NCI-H460 (cell line): Measurements from ENCODE around the gene COPS8. TPM values are rescaled to one million over a fixed set of nuclear protein-coding genes. Genes with fewer than 3 reads are reported as not detected.

Experiments
- DNase-seq: peaks from one replicate; pipeline ENCODE4 v3.0.0-alpha.2; 2016; ENCODE audit warnings: low read depth; ENCODE audit errors: extremely low read depth
- polyA plus RNA-seq: library from polyadenylated mRNA; depleted of rRNA; stranded (reverse); fragments of >200 nt; gene quantifications from 2 replicates; pipeline ENCODE4 v1.2.3, GENCODE V29; 2014; cell fraction: nucleus; rRNA removed
- total RNA-seq: library from RNA; depleted of rRNA; stranded (reverse); fragments of >200 nt; shearing (Covaris generic); gene quantifications from 2 replicates; pipeline ENCODE4 v1.2.3, GENCODE V29; 2014; rRNA removed

Gene COPS8
- 153 and 176 TPM in 2 replicates for total RNA-seq
- 54.1 and 68.1 TPM in 2 replicates for polyA plus RNA-seq

DNA sequence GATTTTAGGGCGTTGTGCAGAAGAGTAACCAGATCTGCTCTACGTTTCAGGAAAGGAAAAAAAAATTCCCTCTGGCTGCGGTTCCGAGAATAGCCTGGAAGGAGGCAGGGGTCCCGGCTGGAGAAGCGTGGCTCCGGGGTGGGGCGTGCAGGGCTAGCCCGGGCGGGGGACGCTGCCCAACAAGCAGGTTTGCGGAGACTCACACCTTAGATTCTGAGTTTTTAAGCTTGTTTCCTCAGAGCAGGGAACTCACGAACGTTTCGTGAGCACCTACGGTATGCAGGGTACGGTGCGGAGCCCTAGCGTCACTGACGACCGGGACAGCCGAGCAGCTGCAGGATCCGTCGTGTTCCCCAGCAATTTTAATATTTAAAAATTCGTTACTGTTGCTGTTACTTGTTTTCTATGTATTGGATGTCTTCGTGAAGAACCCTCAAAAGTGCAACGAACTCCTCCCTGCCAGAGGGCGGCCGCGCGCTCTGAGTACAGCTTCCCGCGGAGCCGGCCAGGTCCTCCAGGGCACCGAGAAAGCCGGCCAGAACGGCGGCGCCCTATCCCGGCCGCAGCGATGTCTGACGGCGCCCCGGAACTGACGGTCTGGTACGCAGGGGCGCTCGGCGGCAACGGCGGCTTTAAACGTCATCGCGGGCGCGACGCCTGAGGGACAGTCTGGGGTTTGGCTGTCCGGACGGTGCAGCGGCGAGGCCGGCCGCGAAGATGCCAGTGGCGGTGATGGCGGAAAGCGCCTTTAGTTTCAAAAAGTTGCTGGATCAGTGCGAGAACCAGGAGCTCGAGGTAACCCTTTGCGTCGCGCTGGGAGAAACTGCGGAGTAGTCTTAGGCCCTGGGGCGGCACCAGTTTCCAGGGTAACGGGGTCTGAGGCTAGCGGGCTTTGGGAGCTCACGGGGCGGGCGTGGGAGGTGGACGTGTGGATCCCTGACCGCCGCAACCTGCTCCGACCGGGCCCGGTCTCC lies at the start of gene COPS8:
Gene COPS8 (plus strand): TSS at position 642 of the 974 bp plus-strand sequence. CDS start 76 bp downstream, at position 718.
- DNase-seq = peak; percentile 90

DNA sequence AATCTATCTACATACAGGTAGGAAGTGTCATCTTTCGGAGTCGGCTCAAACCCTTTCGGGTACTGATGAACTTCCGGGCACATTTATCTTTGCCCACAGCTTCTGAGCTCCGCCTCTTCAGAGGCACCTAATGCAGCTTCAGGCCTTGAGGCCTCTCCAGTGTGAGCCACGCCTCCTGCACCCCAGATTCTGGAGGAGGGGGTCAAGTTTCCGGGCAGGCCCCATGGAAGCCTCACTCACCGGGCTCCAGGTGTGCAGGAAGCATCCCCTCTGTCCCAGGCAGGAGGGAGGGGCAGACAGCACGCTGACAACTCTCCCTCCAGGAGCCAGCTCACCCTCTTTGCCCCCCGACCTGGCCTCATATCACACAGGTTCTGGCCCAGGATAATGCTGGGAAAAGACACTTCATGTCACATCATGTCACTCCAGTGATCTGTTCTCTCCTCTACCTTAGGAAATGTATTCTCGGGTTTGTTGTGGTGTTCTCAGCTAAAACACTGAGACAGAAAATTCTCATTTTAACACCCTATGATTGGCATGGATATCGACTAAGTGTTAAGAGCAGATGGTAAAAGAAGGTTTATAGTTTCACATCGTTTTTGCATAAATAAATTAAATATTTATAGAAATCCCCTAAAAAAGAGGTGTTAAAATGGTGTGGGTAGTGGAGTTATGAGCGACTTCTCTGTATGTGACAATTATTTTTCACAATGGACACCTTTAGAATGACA lies 46.2 kb upstream of the COPS8 start:
- DNase-seq = no peak

DNA sequence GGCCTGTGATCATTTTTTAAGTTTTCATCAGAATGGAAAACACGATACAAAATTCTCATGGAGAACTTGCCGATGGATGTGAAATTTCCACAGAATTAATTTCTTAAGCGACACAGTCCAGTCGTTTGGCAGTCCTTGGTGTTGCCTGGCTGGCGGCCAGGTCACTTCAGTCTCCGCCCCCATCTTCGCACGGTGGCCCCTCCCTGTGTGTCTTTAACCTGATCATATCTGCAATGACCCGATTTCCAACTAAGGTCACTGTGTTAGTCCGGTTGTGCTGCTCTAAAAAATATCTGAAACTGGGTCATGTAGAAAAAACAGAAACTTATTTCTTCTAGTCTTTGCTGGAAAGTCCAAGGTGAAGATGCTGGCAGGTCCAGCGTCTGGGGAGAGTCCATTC lies 44.5 kb upstream of the COPS8 start:
- no peak for DNase-seq

DNA sequence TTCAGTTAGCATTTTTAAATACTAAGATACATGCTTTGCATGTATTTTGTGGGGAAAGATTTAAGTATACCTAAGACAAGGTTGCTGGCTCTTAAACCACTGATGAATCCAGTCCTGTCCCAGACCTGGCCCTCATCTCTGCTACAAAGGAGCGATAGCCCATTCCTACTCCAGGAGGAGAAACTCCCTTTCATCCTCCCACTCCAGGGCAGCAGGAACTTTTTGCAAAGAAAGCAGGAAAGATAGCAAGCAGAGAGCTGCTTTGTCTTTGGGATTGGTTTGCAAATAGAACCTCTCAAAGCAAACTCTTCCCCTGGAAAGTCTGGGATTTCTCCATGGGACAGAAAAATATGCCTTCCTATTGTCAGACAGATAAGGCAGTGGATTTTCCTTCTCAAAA lies 43.6 kb upstream of the COPS8 start:
- DNase-seq = no peak

DNA sequence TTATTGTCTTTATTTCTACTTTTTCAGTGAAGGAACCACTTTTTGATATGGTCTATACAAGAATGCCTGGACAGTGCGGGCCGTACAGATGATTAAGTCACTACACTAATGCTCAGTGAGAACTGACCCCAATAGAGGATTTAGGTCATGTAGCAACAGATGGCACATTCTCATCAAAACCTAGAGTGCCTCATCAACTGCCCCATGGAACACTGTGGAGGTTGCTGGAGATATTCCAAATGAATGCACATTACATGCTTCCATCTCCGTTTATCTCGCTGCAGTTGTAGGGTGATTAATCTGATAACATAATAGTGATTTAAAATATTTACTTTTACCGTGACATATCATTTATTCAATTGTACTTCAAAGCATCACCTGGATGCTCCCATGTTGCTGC lies 41.8 kb upstream of the COPS8 start:
- DNase-seq = no peak

DNA sequence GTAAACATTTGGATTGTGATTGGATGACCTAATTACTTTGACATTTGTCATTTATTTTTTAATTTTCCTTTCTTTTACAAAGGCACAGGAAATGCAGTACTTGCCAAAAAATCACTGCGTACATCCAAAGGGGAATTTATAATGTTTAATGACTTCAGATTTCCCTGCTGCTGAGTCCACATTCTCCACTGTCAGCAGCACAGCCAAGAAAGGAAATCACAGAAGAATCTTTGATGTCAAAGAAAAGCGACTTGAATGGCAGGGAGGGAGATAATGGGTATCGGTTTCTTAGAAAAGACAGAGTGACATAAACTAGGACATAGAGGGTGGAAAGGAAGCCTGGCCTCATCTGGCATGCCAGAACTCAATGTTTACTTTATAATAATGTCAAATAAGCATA lies 41.4 kb upstream of the COPS8 start:
- no peak for DNase-seq

DNA sequence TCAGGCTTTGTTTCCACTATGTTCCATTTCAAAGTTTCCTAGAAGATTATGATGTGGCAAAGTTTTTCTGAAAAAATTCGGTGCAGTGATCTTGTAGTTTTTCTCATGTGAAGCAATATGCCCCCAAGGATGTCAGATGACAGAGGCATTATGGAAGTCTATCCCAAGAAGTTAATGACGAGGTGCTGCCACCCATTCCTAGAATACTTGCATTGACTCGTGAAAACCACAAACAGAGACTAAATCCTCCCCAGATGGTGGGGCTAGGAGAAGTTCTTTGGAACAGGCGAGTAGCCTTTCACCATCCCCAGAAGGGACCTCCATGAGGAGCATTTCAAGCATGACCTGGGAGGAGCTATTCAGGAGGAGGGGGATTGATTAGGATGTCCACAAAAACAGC lies 40.2 kb upstream of the COPS8 start:
- DNase-seq = no peak

DNA sequence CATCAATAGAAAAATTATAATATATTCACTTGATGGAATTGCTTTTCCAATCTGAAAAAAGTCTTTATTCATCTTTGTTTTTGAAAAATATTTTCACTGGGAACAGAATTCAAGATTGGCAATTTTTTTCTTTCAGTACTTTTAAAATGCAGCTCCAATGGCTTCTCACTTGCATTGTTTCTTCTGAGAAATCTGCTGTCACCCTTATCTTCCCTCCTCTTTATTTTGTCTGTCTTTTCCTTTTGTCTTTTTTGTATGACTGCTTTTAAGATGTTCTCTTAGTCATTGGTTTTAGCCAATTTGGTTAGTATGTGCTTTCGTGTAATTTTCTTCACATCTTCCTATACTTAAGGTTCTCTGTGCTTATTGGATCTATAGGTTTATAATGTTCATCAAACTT lies 37.1 kb upstream of the COPS8 start:
- no peak for DNase-seq

DNA sequence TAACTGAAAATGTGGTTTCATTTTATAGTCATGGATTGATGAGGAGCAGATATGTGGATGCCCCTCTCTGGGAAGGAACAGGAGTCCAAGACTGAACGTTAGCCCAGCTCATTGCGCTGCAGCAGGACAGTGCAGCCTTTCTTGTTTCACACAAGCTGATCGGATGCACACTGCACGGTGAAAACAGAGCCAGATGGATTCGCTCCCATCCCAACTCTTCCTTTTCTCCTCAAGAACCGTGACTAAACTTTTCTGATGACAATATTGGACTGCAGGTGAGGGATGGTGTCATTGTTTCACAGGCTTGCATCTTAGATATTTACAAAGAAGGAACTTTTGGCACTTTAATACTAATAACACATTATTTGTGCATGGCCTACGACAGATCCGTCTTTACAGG lies 33.8 kb upstream of the COPS8 start:
- no peak for DNase-seq

DNA sequence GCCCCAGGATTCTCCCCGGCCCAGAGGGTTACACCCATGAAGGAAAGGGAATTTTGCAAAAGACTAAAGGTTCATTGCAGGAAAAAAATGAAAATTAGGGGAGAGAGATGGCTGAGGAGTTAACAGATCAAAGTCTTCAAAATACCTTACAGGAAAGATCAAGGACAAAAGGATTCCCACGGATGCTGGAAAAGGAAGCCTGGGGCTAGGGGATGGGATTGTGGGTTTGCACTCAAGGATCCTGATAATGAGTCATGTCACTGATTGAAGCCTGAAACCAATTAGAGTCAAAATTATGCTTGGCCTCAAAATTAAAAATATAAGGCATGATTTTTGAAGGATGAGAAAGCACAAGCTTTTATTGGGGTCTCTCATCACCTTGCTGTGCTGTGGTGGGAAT lies 32.6 kb upstream of the COPS8 start:
- DNase-seq = no peak

DNA sequence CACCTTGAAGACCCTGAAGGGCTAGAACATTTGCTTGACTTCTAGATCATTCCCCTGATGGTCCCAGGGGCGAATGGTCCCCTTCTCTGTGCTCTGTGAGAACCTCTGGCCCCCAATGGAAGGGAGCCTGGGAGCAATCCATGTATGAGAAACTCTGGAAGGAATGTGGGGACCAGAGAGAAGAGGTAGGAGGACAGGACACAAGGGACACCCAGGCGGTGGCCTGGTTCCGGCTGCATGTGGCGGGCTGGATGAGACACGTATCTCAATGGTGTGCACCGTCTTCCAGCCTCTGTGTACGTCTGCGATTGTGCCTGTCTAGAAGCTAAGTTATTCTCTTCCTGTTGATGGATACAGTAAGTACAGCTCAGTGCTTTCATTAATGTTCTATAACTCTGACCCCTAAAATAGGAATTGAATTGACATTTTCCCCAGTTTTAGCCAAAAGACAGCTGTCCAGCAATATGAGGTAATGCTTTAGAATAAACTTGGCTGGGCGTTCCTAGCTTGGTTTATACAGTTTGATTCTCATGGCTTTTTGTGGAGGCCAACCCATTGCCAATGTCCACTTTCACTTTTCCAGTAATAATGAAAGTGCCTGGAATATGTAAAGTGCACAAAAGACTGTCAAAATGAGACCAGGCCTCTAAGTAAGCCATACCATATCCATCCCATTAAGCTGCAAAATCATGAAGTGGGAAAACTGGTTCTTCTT lies 30.1 kb upstream of the COPS8 start:
- DNase-seq = no peak

DNA sequence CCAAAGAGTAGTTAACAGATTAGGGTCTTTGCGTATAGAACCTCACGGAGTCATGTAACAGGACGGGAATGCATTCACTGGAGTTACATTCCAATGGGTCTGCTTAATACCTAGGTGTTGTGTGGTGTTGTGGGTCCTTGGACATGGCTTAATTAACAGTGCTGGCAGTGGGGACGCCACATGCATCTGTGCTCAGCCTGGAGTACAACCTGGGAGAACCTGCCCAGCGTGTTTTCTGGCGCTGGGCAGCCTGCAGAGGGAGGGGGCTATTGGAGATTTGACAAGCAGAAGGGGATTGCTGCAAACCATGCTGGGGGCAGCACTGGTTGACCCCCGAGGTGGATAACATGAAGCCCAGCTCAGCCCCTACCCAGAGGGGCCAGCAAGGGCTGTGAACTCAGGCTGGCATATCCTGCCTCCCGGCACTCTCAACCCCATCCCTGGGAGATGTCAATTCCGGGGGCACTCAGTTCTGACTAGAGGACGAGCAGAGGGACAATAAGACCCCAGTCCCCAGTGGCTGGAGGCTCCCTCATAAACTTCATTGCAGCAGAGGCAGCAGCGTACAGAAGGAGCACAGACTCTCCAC lies 29.3 kb upstream of the COPS8 start:
- DNase-seq = no peak

DNA sequence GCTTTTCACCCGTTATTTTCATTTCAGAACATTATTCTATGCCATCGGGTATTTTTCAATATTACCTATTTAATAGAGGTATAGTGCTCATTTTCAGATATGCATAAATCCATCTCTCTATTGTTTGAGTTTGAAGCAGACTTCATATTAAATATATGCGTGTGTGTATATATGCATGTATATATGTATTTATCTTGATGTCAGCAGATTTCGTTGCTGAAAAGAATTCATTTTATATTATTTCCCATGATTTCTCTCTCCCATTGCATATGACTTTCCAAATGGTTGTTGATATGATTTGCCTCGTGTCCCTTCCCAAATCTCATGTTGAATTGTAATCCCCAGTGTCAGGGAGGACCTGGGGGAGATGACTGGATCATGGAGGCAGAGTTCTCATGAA lies 28.6 kb upstream of the COPS8 start:
- DNase-seq = no peak

DNA sequence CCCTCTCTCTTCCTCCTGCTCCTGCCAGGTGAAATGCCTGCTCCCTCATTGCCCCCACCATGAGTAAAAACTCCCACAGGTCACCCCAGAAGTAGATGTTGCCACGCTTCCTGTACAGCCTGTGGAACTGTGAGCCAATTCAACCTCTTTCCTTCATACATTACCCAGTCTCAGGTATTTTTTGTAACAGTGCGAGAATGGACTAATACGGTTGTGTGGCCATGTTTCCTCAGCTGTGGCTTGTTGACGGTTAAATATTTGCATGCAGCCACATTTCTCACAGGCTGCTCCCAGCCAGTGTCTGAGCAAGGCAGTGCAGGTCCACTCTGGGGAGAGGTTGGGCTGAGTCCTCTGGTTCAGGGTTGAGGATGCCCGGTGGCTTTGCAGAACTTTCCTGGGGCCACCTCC lies 27.8 kb upstream of the COPS8 start:
- no peak for DNase-seq

DNA sequence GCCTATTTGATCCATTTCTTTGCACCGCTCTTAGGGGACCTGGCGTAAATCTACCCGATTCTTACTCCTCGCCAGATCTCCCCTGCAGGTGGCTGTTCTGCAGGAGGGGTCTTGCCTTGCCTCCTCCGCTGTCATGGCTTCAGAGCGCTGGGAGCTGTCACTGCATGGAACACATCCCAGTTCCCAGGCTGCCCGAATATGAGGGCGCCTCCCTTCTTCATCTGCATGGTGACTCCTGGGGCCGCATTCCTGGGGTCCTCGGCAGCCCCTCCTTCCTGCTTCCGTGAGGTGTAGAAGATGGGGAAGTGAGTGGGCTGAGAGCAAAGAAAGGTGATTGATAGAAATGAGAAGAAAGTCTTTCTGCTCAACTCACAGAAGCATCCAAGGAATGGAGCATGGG lies 27.3 kb upstream of the COPS8 start:
- DNase-seq = no peak

DNA sequence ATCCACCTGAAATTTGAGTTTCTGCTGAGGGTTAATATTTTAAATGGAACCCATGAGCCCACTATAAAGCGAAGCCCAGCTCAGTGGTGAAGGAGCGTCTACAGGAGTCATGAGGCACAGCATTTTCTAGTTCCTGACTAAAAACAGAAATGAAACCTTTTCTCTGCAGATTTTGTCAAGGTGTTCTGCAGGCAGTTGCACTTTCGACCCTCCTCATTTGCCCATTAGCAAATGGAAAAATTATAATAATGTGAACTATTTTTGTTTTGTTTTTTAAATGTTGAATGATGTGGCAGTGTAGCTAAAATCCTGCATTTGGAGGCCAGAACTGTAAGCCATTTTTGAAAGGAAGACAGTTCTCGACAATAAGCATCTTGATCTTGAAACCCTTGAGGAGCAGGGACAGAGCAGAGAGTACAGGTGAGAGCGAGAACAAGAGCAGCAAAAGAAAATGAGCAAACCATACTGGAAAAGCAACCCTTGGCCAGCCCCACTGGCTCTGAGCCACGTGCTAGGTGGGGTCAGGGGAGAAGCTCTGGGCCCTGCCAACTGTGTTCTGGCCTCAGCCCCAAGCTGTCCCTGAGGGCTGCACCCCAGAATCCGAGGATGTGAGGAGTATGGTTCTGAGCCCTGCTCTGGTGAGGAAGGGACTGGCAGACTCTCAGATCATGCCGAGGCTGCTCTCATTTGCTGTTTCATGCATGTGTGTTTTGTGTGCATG lies 26.4 kb upstream of the COPS8 start:
- no peak for DNase-seq

DNA sequence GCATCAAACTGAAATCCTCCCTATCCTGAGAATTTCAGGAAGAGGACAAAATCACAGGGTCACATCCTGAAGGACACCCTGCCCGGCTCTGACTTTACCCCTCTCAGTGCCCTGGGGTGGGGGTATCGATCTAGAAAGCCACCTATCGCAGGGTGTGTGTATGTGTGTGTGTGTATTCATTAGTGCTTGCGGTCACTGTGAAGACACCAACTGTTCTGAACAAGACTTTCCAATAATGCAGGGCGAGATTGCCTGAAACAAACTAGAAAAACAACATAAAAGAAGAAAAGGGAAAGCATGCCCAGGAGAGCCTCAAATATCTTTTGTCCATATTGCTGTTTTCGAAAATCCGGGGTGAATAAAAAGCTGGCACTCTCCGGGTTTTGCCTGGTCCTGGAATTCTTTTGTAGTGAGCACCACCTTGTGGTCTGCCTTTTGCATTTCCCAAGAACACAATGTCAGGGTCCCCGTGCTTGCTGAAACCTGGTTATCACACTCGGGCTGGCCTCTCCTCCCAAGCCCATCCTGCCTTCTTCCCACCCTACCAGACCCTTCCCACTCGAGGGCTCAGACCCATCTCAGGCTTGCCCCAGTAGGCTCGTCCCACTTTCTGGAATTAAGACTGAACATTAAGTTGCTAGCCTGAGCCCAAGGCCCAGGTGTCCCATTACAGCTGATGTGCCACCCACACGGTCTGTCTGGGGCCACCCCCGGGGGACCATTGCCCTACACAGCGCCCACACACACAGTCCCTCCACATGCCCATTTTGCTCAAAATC lies 25.0 kb upstream of the COPS8 start:
- DNase-seq = peak; percentile 57

DNA sequence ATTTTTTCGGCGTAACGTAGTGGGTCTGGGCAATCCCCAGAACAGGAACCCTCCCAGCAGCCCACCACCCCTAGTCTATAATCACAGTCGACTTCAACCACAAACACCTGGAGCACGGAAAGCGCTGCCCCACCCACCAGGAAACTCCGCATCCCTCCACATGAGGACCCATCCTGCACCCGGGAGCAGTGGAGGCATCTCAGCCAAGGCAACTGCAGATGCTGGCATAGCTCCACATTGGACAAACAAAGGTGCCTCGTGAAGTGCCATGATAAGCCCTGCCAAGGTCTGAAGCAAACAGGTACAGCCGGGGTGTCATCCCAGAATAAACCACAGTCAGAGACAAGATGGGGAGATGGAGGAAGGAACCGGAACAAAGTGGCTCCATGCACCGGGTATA lies 24.3 kb upstream of the COPS8 start:
- no peak for DNase-seq

DNA sequence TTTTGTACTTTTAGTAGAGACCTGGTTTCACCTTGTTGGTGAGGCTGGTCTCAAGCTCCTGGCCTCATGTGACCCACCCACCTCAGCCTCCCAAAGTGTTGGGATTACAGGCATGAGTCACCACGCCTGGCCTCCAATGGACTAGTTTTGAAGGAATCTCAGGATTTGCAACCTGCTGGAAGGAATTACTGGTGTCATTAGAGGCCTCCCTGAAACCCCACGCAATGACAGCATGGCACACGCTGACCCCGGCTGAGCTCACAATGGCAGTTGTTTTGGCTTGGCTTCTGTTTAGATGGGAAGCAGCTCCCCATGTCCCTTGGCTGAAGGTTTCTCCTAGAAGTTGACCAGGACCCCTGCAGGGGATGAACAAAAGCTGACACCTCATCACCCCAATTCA lies 23.1 kb upstream of the COPS8 start:
- no peak for DNase-seq
